T-helper 2 cell (primary cell): Measurements from ENCODE around the gene LRRC36.

Experiments
- DNase-seq, 5 experiments: peaks; one replicate each; pipeline versions ENCODE4 v3.0.0 to v3.0.0-alpha.2; 2012 to 2022

The LRRC36 gene

GRCh38 chr16:67390816-67391423 lies 64.3 kb downstream of the LRRC36 start:
- no peak for DNase-seq

GRCh38 chr16:67391424-67392300 lies 65.0 kb downstream of the LRRC36 start:
- DNase-seq: no peak

DNA sequence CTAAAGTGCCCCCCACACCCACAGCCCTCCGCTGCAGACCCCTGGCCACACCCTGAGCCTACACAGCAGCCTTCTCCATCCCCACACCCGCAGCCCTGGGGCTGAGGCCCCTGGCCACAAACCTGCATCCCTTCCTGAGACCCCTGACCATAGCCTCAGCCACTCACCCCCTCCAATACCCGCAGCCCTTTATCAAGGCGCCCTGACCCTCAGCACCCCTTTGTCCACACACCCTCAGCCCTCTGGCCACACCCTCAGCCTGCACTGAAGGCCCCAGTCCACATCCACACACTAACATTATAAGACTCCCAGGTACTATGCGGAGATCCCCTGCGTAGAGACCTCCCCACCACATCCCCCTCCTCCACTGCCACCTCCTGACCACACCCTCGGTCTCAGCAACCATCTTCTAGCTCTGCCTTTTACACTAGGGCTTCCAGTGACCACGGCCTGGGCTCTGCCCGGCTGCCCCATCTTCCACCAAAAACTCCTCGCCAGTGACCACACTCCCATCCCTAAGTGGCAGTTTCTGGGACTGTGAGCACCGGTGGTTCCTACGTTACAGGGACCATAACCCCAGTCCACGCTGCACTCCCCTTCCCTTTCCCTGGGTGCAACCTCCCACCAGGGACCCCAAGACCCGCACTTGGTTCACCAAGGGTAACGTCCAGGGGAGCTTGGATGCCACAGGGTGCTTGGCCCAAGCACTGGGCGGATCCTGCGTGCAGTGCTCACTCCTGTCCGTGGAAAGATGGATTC lies 65.9 kb downstream of the LRRC36 start:
- no peak for DNase-seq

GRCh38 chr16:67393111-67393787 lies 66.6 kb downstream of the LRRC36 start, which contains the start of gene TPPP3:
TSS of gene TPPP3 (minus strand) at chr16:67393498. CDS start at chr16:67391111, 2,387 bp downstream.
- peak in 1 of 5 experiments; percentile 30 for DNase-seq

GRCh38 chr16:67393788-67394154 lies 67.2 kb downstream of the LRRC36 start:
- DNase-seq: no peak

DNA sequence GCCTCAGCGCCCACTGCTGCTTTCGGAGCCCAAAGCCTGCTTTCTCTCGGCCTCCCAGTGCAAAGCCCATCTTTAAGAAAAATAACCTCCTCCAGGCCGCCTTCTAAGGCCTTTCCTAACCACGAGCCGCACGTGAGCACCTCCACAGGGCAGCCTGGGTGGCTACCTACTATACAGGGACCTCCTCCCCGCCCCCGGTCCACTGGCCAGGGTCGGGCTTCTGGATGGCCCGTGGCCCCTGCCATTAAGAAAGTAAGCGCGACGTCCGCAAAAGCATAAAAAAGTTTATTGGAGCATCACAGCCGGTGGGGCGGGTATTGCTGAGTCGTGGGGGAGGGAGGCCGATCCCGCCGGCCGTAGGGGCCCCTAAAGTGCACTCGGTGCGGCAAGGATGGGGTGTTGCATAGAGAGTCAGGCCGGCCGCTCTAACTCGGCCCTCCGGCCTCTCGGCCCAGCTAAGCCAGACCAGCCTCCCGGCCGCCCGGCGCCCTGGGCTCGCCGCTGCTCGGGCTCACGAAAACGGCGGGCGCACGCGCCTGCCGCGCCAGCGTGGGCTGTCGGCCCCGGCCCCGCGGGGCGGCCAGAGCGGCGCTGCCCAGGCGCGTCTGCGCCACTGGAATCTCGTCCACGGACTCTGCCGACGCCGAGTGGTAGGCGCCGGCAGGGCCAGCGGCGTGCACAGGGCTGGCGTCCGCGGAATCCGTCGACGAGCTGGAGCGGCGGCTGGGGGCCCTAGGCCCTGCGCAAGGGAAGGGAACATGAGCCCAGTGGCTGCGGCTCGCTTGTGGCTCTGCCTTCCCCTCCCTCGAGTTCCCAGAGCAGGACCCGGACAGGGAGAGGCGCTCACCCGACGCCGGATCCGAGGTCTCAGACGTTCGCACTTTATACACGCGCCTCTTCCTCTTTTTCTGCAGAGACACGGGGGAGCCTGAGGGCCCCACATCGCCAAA lies 67.8 kb downstream of the LRRC36 start:
- DNase-seq: no peak

- DNase-seq: no peak
These were observed 68.5 kb downstream of the LRRC36 start for GRCh38 chr16:67395105-67395457.

DNA sequence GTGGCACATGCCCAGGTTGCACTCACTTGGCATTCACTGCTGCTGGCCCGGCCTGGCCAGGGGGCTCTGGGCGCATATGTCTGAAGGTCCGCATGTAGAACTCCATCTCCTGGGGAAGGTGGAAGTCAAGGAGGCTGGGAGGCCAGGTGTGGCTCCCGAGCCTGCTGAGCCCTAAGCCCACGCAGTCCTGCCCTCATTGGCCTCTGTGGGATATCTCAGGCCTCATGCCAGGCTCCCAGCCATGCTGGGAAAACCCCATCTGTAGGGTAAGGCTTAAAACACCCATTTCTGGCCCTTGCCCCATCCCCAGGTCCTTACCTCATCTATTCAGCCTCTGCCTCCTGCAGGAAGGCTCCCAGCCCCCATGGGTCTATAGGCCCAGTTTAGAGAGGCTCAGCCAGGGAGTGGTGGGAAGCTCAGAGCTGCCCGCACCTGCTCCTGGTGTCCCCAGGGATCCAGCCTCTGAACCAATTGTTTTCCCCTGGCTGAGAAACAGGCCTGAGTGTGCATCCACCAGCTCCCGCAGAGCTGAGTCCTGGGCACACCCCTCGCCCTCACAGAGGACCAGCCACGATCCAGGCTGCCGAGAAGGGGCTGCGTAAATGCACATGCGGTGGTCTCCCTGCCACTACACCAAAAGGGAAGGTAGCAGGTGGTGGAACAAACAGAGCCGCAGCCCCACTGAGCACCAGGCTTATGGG lies 69.0 kb downstream of the LRRC36 start:
- no peak for DNase-seq

DNA sequence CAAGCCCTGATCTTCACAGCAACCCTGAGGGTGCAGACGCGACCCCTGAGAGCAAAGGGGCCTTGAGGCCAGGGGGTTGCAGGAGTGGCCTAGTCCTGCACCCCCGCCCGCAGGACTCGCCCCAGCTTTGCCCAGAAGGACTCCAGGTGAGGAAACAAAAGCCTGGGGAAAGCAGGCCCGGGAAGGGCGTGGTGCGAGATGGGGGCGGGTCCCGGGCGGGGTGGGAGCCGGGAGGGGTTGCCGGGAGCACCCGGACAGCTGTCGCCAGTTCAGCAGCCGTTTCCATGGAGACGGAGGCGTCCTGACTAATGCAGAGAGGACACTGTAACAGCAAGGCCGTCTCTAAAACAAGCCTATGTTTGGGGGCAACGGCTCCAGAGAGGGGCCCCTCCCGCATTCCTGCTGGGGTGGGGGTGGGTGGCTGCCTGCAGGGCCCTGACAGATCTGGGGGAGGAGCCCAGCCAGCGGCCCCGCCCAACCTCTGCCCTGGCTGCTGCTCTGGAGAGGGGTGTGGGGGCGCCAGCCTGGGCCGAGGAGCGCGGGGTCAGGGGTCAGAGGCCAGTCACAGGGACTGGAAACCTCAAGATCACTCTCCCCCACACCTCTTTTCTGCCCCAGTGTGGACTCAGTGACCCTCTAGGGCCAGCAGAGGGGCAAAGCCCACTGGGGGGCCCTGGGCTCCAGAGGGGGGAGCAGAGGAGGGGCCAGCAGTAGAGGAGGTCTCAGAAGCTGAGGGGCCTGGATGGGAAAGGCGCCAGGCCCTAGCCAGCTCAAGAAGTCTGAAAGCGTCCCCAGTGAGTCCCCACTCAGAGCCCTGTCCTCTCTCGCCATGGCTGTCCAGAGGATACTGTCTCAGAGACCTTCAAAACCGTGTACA lies 69.8 kb downstream of the LRRC36 start:
- no peak for DNase-seq

DNA sequence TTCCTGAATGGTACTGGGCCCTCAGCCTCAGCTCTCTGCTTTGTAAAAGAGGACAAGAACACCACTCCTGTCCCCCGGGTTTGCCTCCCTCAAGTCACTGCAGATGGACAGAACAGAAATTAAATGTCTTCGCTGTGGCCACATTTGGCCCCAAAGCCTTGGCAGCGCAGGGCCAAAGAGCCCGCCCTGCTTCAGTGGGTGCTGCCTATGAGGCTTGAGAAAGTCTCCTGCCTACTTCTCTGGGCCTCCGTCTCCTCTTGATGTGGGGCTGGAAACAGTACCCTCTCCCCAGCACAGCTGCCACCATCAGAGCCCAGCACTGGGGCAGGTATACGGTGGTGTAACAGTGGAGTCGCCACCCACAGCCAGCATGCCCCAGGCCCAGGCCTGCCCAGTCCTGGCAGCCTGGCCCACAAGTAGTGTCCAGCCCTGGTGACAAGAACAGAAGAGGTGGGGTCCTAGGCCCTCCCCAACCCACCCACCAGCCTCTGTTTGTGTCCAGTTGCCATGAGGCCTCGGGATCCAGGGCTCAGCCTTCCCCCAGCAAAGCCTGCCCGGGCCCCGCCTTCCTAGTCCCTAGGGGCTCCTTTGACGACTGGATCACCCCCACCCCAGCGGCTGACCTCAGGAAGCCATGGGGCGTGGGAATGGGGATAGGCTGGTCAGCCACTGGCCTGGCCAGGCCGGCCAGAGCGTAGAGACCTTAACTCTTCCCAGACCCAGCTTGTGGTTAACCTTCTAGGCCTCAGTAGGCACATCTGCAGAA lies 70.6 kb downstream of the LRRC36 start:
- no peak for DNase-seq

- no peak for DNase-seq
These were observed 71.4 kb downstream of the LRRC36 start for GRCh38 chr16:67397812-67398545.

DNA sequence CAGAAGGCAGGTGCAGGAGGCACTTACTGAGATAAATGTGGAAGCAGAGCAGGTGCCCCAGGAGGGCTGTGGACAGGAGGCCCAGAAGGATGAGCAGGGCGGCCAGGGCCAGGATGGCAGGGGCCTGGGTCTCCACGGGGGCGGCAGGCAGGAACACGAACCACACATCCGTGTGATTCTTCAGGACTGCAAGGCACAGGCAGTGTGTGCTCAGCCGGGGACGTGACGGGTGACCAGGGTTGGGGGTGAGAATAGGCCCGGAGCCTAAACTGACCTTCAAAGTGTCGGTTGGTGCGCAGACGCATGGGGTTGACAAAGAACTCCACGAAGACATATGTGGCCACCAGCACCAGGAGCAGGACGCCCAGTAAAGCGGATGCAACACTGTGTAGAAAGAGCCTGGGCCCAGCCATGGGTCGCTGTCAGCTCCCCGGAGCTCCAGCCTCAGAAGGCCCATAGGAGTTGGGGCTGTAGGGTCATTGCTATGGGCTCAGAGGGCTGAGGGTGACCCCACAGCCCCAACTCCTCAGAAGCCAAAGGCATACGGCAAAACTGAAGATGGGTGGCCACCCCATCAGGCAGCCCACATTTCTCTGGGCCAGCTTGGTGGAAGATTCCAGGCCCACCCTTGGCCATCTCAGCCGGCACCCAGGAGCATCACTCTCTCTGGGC lies 72.1 kb downstream of the LRRC36 start:
- no peak for DNase-seq

- DNase-seq: peak in 2 of 5 experiments; percentile 36 to 42
These were observed 72.7 kb downstream of the LRRC36 start for GRCh38 chr16:67399218-67399733.

DNA sequence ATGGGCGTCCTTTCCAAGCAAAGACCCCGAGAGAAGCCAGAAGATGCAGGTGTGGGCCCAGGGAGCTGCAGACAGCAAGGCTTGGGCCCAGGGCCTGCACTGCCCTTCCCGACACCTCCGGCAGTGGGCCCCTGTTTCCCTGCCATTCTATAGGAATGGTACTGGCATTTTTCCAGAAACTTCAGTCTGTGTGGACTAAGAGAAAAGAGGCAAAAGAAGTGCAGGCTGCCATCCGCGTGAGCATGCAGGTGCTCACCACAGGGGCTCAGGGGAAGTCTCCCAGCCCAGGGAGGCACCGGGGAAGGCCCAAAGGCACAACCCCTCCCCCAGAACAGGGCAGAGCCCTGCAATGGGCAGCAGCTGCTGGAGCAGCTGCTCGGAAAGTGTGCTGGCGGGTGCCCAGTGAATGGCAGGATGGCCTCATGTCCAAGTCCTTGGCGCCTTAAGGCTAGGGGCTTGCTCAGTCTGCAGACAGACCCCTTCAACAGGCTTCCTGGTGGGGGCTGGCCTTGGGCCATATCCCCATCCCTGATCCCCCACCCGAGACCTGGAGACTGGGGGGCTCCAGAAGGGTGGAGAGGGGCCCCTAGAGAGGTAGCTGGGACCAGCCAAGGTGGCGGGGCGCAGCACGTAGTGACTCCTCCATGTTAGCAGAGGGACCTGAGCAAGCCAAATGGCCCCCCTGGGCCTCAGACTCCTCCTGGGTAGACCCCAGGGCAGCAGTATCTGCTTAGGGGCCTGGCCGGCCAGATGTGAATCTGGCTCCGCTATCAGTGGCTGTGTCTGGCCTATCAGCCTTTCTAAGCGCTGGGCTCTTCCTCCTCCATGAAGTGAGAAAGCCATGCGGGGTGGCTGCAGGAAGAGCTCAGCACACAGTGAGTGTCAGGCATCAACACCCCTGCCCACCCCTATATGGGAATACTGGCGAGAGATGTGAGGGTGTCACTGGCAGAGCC lies 73.4 kb downstream of the LRRC36 start:
- no peak for DNase-seq

- no peak for DNase-seq
These were observed 74.3 kb downstream of the LRRC36 start for GRCh38 chr16:67400901-67401300.

DNA sequence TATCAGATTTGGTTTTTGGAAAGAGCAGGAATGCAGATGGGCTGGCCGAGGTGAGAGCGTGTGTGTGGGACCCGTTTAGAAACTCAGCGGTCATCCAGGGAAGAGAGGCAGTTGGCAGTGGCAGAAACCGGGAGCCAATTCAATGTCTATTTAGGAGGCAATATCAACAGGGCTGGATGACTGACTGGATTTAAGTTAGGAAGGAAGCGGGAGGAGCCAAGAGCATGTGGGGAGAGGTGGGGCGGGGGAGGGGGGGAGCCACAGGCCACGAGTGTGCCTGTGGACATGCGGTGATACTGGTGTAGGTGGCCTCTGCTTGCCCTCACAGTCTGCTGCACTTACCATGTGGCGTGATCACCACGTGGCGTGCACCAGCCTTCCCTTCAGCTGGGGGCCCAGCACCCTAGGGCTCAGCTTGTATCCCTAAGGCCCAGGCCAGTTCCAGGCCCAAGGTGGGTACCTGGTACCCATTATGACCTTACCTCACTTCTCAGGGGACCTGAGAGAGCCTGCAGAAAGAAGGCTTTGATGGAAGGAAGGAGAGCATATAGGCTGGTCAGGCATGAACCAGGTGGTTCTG lies 77.5 kb downstream of the LRRC36 start:
- DNase-seq: no peak
